ENCODE measurements around the gene SNTG2.

SNTG2 gene

GRCh38 chr2:953408-953807, 2.8 kb downstream of the SNTG2 start:
- DNase-seq (ENCODE audit: low read depth in 2 of 2), result no peak

GRCh38 chr2:953975-954686, 3.5 kb downstream of the SNTG2 start:
- DNase-seq (ENCODE audit: low read depth in 2 of 2), result no peak

GRCh38 chr2:954687-955000, 4.0 kb downstream of the SNTG2 start:
- DNase-seq (ENCODE audit: low read depth in 2 of 2), result no peak

GRCh38 chr2:955829-956731, 5.4 kb downstream of the SNTG2 start:
- DNase-seq (ENCODE audit: low read depth in 2 of 2), result no peak

GRCh38 chr2:959457-959856, 8.8 kb downstream of the SNTG2 start:
- DNase-seq (ENCODE audit: low read depth in 2 of 2), result no peak

GRCh38 chr2:960061-960736, 9.6 kb downstream of the SNTG2 start:
- DNase-seq (ENCODE audit: low read depth in 2 of 2), result no peak

- DNase-seq (ENCODE audit: low read depth in 2 of 2), result no peak
Measured at GRCh38 chr2:961786-962185, 11.1 kb downstream of the SNTG2 start.

GRCh38 chr2:963876-964275, 13.2 kb downstream of the SNTG2 start:
- DNase-seq (ENCODE audit: low read depth in 2 of 2), result no peak

- DNase-seq (ENCODE audit: low read depth in 2 of 2), result no peak
Measured at GRCh38 chr2:964562-964961, 13.9 kb downstream of the SNTG2 start.

GRCh38 chr2:965640-966147, 15.0 kb downstream of the SNTG2 start:
- no peak for DNase-seq (ENCODE audit: low read depth in 2 of 2)

GRCh38 chr2:973129-973528, 22.5 kb downstream of the SNTG2 start:
- no peak for DNase-seq (ENCODE audit: low read depth in 2 of 2)

GRCh38 chr2:974054-974453, 23.4 kb downstream of the SNTG2 start:
- no peak for DNase-seq (ENCODE audit: low read depth in 2 of 2)

GRCh38 chr2:974502-974901, 23.9 kb downstream of the SNTG2 start:
- no peak for DNase-seq (ENCODE audit: low read depth in 2 of 2)

GRCh38 chr2:975095-975494, 24.4 kb downstream of the SNTG2 start:
- no peak for DNase-seq (ENCODE audit: low read depth in 2 of 2)

GRCh38 chr2:979069-979928, 28.6 kb downstream of the SNTG2 start:
- no peak for DNase-seq (ENCODE audit: low read depth in 2 of 2)

GRCh38 chr2:980176-980575, 29.5 kb downstream of the SNTG2 start:
- DNase-seq (ENCODE audit: low read depth in 2 of 2), result no peak

- DNase-seq (ENCODE audit: low read depth in 2 of 2), result no peak
Measured at GRCh38 chr2:981258-981657, 30.6 kb downstream of the SNTG2 start.

- DNase-seq (ENCODE audit: low read depth in 2 of 2), result no peak
Measured at GRCh38 chr2:981759-982158, 31.1 kb downstream of the SNTG2 start.

GRCh38 chr2:985317-985898, 34.8 kb downstream of the SNTG2 start:
- DNase-seq (ENCODE audit: low read depth in 2 of 2), result no peak

- no peak for DNase-seq (ENCODE audit: low read depth in 2 of 2)
Measured at GRCh38 chr2:987789-988188, 37.1 kb downstream of the SNTG2 start.

GRCh38 chr2:989781-990467, 39.3 kb downstream of the SNTG2 start:
- no peak for DNase-seq (ENCODE audit: low read depth in 2 of 2)

Measured in stimulated activated CD8-positive, alpha-beta memory T cell treated with anti-CD3 and anti-CD28 coated beads, Interleukin-7, amount 100 ng/mL, for 1 hour (primary cell).